Activated CD8-positive, alpha-beta memory T cell treated with anti-CD3 and anti-CD28 coated beads, Interleukin-2, amount 10 ng/mL, durations not matched to agents 7 days and 5 days (primary cell): ENCODE results near the gene PCYOX1L. TPM values are rescaled to one million over a fixed set of nuclear protein-coding genes. Genes with fewer than 3 reads are reported as not detected.

Experiments used
- ATAC-seq: fragments of 150-1000 bp; cut with Tn5 transposase; one replicate; pipeline ENCODE4 v1.10.0; 2021; ENCODE audit warnings: moderate library complexity
- CTCF ChIA-PET: fragments of 350-600 bp; sonication (Branson Sonifier 250); formaldehyde crosslinking; loops from one replicate; lab custom pipeline; 2021; ENCODE audit warnings: antibody characterized with exemption; lab: Charles Lee
- DNase-seq: peaks from one replicate; pipeline ENCODE4 v3.0.0-alpha.2; 2020
- H3K27ac Mint-ChIP-seq: one replicate; pipeline ENCODE4 v1.8.0; 2021; ENCODE audit warnings: mild to moderate bottlenecking, mixed read lengths
- H3K27me3 Mint-ChIP-seq: one replicate; pipeline ENCODE4 v1.8.0; 2021; ENCODE audit warnings: mixed read lengths
- H3K36me3 Mint-ChIP-seq: one replicate; pipeline ENCODE4 v1.8.0; 2021; ENCODE audit warnings: mild to moderate bottlenecking, mixed read lengths
- H3K4me1 Mint-ChIP-seq: one replicate; pipeline ENCODE4 v1.8.0; 2021; ENCODE audit warnings: mixed read lengths
- H3K4me3 Mint-ChIP-seq: one replicate; pipeline ENCODE4 v1.8.0; 2021; ENCODE audit warnings: mild to moderate bottlenecking, moderate library complexity, mixed read lengths
- H3K9me3 Mint-ChIP-seq: one replicate; pipeline ENCODE4 v1.8.0; 2022; ENCODE audit warnings: low read depth, mixed read lengths
- total RNA-seq, 2 experiments: library from RNA; stranded (reverse); gene quantifications; one replicate each; pipeline ENCODE4 v1.2.3, GENCODE V29; 2021

PCYOX1L gene
- total RNA-seq, 2 experiments from 2014 or later = 26.7 to 32.1 TPM

DNA sequence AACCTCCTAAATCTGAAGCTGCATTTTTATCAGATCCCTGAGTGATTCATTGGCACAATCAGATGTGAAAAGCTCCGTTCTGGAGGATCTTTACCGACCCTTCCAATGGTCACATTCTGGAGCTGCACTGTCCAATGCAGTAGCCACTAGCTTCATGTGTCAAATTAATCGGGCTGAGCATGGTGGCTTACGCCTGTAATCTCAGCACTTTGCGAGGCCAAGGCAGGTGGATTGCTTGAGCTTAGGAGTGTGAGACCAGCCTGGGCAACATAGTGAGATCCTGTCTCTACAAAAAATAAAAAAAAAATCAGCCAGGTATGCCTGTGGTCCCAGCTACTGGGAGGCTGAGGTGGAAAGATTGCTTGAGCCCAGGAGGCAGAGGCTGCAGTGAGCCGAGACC, 17.6 kb downstream of the PCYOX1L start:
- CTCF ChIA-PET = interaction anchor here (0.9 to 2.6 kb wide), 3 partner anchors 10 to 58 kb away, joined by 3 to 12 read pairs (median 4); no protein-coding TSS in a partner anchor
- H3K36me3 Mint-ChIP-seq = no peaks in the 10 kb centered on the region
- no peaks in the 10 kb centered on the region for H3K9me3 Mint-ChIP-seq
- H3K27me3 Mint-ChIP-seq = no peaks in the 10 kb centered on the region
- ATAC-seq (no peak), DNase-seq (no peak)
- H3K4me1 Mint-ChIP-seq = no peaks in the 10 kb centered on the region
- no peak overlapping the region for H3K4me3 Mint-ChIP-seq
- H3K27ac Mint-ChIP-seq = no peak overlapping the region

DNA sequence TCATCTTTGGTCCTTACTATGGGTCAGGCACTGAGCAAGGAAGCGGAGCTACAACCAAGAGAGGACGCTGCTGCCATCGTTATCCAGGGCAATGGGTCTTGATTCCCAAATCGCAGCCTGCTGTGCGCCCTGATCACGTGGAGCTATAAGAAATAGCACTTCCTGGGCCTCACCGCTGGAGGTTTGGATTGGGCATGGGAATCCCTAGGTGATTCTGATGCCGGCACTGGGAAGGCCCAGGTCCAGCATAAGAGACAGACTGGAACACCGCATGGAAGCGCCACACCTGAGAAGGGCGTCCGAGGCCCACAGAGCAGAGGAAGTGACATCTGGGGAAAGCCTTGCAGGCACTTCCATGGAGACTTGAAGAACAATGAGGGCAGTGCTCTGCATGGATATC, 18.3 kb downstream of the PCYOX1L start:
- CTCF ChIA-PET = interaction anchor here (1.0 to 2.6 kb wide), 3 partner anchors 9 to 59 kb away, joined by 4 to 12 read pairs (median 4); no protein-coding TSS in a partner anchor
- H3K9me3 Mint-ChIP-seq = no peaks in the 10 kb centered on the region
- ATAC-seq = no peak
- no peak for DNase-seq
- no peak overlapping the region for H3K4me3 Mint-ChIP-seq
- no peaks in the 10 kb centered on the region for H3K36me3 Mint-ChIP-seq
- H3K27ac Mint-ChIP-seq = no peak overlapping the region
- no peaks in the 10 kb centered on the region for H3K27me3 Mint-ChIP-seq
- H3K4me1 Mint-ChIP-seq = no peaks in the 10 kb centered on the region

DNA sequence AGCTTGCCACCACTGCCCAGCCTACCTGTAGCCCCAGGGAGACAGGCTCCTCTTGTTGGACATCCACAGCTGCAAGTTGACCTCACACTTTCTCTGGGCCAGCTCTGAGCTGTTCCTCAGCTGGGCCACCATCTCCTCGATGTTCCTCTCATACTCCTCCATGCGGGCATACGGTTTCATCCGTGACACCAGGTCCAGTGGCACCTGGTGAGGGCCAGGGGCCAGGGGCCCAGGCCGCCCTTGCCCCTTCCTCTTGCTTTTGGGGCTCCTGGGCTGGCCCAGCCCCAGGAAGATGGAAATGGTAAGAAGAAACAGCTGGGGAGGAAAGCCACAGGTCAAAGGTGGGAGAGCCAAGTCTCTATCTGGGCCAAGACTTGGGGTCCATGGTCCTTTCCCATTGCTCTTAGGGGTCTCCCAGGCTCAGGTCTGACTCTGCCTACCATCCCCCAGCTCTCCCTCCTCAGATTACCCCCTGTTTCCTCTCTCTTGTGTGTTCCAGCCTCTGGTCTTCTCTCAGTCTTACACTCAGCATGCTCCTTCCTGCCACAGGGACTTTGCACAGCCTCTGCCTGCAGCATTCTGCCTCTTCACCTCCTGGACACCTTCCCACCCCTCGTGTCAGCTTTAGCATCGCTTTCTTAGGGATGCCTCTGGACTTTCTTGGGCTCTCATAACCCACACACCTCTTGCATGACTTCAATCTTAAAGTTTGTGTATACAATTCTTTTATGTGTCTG, 19.0 kb downstream of the PCYOX1L start:
- no peaks in the 10 kb centered on the region for H3K4me1 Mint-ChIP-seq
- no peak for ATAC-seq
- H3K9me3 Mint-ChIP-seq = no peaks in the 10 kb centered on the region
- DNase-seq = no peak
- H3K27ac Mint-ChIP-seq = no peak overlapping the region
- H3K36me3 Mint-ChIP-seq = no peaks in the 10 kb centered on the region
- H3K4me3 Mint-ChIP-seq = no peak overlapping the region
- H3K27me3 Mint-ChIP-seq = no peaks in the 10 kb centered on the region
- CTCF ChIA-PET = interaction anchor here (0.8 to 2.6 kb wide), 4 partner anchors 10 to 188 kb away, joined by 3 to 12 read pairs (median 4); no protein-coding TSS in a partner anchor

GRCh38 chr5:149378241-149378820, 20.5 kb downstream of the PCYOX1L start:
- DNase-seq = no peak
- H3K9me3 Mint-ChIP-seq = no peaks in the 10 kb centered on the region
- ATAC-seq = no peak
- H3K4me1 Mint-ChIP-seq = no peaks in the 10 kb centered on the region
- CTCF ChIA-PET = interaction anchor here (0.9 to 1.2 kb wide), 3 partner anchors 10 to 64 kb away, joined by 3 read pairs; no protein-coding TSS in a partner anchor
- no peak overlapping the region for H3K27ac Mint-ChIP-seq
- H3K4me3 Mint-ChIP-seq = no peak overlapping the region
- H3K36me3 Mint-ChIP-seq = no peaks in the 10 kb centered on the region
- no peaks in the 10 kb centered on the region for H3K27me3 Mint-ChIP-seq

- Mint-ChIP-seq H3K27ac (no peak within 1 kb of the TSS), H3K4me3 (no peak within 1 kb of the TSS), H3K9me3 (no peaks in the 10 kb centered on the region), H3K36me3 (no peaks in the 10 kb centered on the region), H3K27me3 (no peaks in the 10 kb centered on the region), H3K4me1 (no peaks in the 10 kb centered on the region)
- CTCF ChIA-PET = interaction anchor here (1.1 to 1.7 kb wide), 5 partner anchors 8 to 65 kb away, joined by 3 to 6 read pairs (median 3); no protein-coding TSS in a partner anchor
- DNase-seq = no peak
- ATAC-seq = no peak
Measured at GRCh38 chr5:149379177-149379761, 21.4 kb downstream of the PCYOX1L start, which contains the start of gene IL17B. IL17B (minus strand) TSS chr5:149379292; CDS start chr5:149379225, 67 bp downstream.

- H3K36me3 Mint-ChIP-seq = no peaks in the 10 kb centered on the region
- H3K9me3 Mint-ChIP-seq = no peaks in the 10 kb centered on the region
- H3K27ac Mint-ChIP-seq = no peak overlapping the region
- no peaks in the 10 kb centered on the region for H3K27me3 Mint-ChIP-seq
- ATAC-seq (no peak), DNase-seq (no peak)
- H3K4me3 Mint-ChIP-seq = no peak overlapping the region
- no peaks in the 10 kb centered on the region for H3K4me1 Mint-ChIP-seq
- CTCF ChIA-PET = interaction anchor here (0.8 to 1.7 kb wide), 7 partner anchors 8 to 63 kb away, joined by 3 to 6 read pairs (median 3); no protein-coding TSS in a partner anchor
Measured at GRCh38 chr5:149379818-149380374, 22.1 kb downstream of the PCYOX1L start.

DNA sequence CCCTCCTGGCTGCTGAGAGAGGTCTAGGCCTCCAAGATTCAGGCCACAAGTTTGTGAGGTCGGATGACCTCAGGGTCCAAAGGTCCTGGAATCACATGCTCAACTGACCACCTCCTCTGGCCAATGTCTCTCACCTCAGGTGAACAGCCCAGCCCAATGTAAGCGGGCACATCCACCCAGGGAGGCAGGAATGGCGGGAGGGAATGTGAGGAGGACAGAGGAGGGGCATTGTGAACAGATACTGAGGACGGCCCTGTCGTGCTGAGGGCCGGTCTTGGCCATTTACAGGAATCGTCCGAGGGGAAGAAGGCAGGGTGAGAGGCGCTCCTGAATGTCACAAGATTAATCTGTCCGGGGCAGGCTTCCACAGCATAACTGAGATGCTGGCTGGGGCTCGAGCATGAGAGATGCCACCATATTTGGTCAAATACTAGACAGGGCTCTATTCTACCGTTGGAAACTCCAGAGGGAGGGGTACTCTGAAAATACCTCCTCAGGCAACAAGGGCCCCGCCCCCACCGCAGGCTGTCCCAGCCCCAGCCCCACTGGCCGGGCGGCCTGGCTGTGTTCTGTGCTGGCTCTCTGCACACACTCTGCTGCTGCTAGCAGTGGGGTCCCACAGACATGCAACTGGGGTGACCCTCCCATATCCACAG, 22.7 kb downstream of the PCYOX1L start:
- CTCF ChIA-PET = interaction anchor here (0.7 to 3.0 kb wide), 17 partner anchors 9 to 185 kb away, joined by 3 to 30 read pairs (median 4); no protein-coding TSS in a partner anchor
- Mint-ChIP-seq H3K36me3 (no peaks in the 10 kb centered on the region), H3K27me3 (no peaks in the 10 kb centered on the region), H3K9me3 (no peaks in the 10 kb centered on the region), H3K27ac (no peak overlapping the region), H3K4me3 (no peak overlapping the region), H3K4me1 (no peaks in the 10 kb centered on the region)
- ATAC-seq (no peak), DNase-seq (no peak)

DNA sequence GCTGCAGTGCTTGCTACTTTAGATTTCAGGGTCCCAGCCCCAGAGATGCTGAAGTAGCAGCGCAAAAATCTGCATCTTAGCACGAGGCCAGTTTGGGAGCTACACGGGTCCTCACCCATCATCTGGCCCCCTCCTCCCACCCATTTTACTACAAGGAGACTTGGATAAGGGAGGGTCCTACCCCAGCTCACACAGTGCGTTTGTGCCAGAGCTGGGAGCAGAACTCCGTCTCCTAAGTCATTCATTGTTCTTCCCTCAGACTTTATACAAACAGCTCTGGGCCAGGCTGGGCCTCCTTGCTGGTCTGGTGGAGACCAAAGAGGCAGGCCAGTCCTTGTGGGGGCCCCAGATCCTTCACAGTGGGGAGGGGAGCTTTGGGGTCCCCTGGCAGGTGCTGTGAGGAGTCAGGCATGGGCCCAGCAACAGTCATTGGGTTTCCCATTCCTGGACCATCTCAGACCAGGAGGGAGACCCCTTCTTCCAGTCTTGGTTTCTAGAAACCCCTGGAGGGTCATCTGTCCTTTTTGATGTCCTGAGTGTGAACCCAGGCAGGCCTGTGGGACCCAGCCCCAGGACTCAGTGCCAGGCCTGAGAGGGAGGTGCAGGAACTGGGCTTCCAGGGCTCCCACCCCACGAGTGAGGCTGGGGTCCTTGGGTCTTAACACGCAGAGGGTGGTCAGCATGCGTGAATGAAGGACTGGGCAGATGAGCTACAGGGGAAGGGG, 23.6 kb downstream of the PCYOX1L start:
- no peak overlapping the region for H3K4me3 Mint-ChIP-seq
- DNase-seq = no peak
- H3K27me3 Mint-ChIP-seq = no peaks in the 10 kb centered on the region
- no peaks in the 10 kb centered on the region for H3K9me3 Mint-ChIP-seq
- ATAC-seq = peak; percentile 37
- CTCF ChIA-PET = interaction anchor here (0.7 to 3.0 kb wide), 16 partner anchors 9 to 184 kb away, joined by 3 to 30 read pairs (median 4); partner anchors contain the start of gene CSNK1A1
- H3K4me1 Mint-ChIP-seq = no peaks in the 10 kb centered on the region
- H3K27ac Mint-ChIP-seq = no peak overlapping the region
- no peaks in the 10 kb centered on the region for H3K36me3 Mint-ChIP-seq

GRCh38 chr5:149381986-149382338, 24.1 kb downstream of the PCYOX1L start:
- Mint-ChIP-seq H3K9me3 (no peaks in the 10 kb centered on the region), H3K4me1 (no peaks in the 10 kb centered on the region), H3K36me3 (no peaks in the 10 kb centered on the region), H3K27me3 (no peaks in the 10 kb centered on the region), H3K27ac (no peak overlapping the region), H3K4me3 (no peak overlapping the region)
- CTCF ChIA-PET = interaction anchor here (0.8 to 3.0 kb wide), 16 partner anchors 10 to 184 kb away, joined by 3 to 30 read pairs (median 4); partner anchors contain the start of genes CSNK1A1 and PCYOX1L
- ATAC-seq (peak; percentile 86), DNase-seq (peak; percentile 77)

- CTCF ChIA-PET = interaction anchor here (0.7 to 3.0 kb wide), 10 partner anchors 10 to 183 kb away, joined by 3 to 30 read pairs (median 8); partner anchors contain the start of genes CSNK1A1 and PCYOX1L
Measured at GRCh38 chr5:149382517-149383220, 24.8 kb downstream of the PCYOX1L start.

GRCh38 chr5:149383399-149383798, 25.6 kb downstream of the PCYOX1L start:
- Mint-ChIP-seq H3K4me3 (no peak overlapping the region), H3K27me3 (peaks cover 6% of the 10 kb centered on the region), H3K9me3 (no peaks in the 10 kb centered on the region), H3K27ac (no peak overlapping the region), H3K4me1 (no peaks in the 10 kb centered on the region), H3K36me3 (no peaks in the 10 kb centered on the region)
- CTCF ChIA-PET = interaction anchor here (1.0 to 3.0 kb wide), 4 partner anchors 10 to 182 kb away, joined by 3 to 30 read pairs (median 16); no protein-coding TSS in a partner anchor
- no peak for ATAC-seq
- DNase-seq = no peak

More at GRCh38 chr5:149382517-149383220, 24.8 kb downstream of the PCYOX1L start:
- no peaks in the 10 kb centered on the region for H3K4me1 Mint-ChIP-seq
- no peaks in the 10 kb centered on the region for H3K9me3 Mint-ChIP-seq
- DNase-seq (no peak), ATAC-seq (no peak)
- H3K4me3 Mint-ChIP-seq = no peak overlapping the region
- no peaks in the 10 kb centered on the region for H3K27me3 Mint-ChIP-seq
- no peaks in the 10 kb centered on the region for H3K36me3 Mint-ChIP-seq
- no peak overlapping the region for H3K27ac Mint-ChIP-seq
